ENCODE data around the gene FZD4. TPM values are rescaled to one million over a fixed set of nuclear protein-coding genes. Genes with fewer than 3 reads are reported as not detected.
A peak's percentile ranks its signal among the peaks of the same experiment; 100 is the strongest.

The FZD4 gene
- total RNA-seq, 1 experiment from 2014 or later, result 4.5 TPM

GRCh38 chr11:86957976-86958646 lies 2.9 kb upstream of the FZD4 start:
- H3K4me1 ChIP-seq (ENCODE audit: insufficient read depth, low read length), result peaks cover 2% of the 10 kb centered on the region; the same call in 1 of the 2 replicates
- no peak overlapping the region for H2BK20ac ChIP-seq (ENCODE audit: low read depth, low read length, poor library complexity, severe bottlenecking)
- TF ChIP-seq CTCF (conservative IDR thresholded peaks at IDR 0.05), result no peak
- no peak overlapping the region for H4K8ac ChIP-seq (replicated peaks; ENCODE audit: insufficient read length, low read depth, low read length)
- H3K18ac ChIP-seq (ENCODE audit: insufficient read length, low read depth, low read length), result no peak overlapping the region
- no peak overlapping the region for H3K27ac ChIP-seq (ENCODE audit: insufficient read length, low read depth, low read length)
- H3K4me2 ChIP-seq (ENCODE audit: insufficient read depth, insufficient read length, low read length), result no peak overlapping the region
- WGBS (ENCODE audit: extremely low coverage, insufficient read length, low lambda C conversion rate), result no CpG with 5 or more reads among the region's 4 CpGs
- no peaks in the 10 kb centered on the region for H3K79me1 ChIP-seq (ENCODE audit: insufficient read depth, low read depth, low read length, poor library complexity, severe bottlenecking)
- H3T11ph ChIP-seq (ENCODE audit: low read length), result no peak overlapping the region
- H3K14ac ChIP-seq (ENCODE audit: insufficient read depth, low read length), result no peak overlapping the region
- no peaks in the 10 kb centered on the region for H4K20me1 ChIP-seq (ENCODE audit: control insufficient read depth, insufficient read depth, insufficient read length)
- no peak overlapping the region for H3K4ac ChIP-seq (ENCODE audit: low read depth, low read length)
- no peak overlapping the region for H2BK12ac ChIP-seq (ENCODE audit: insufficient read length, low read depth, low read length)
- Mint-ChIP-seq H3K27me3 (ENCODE audit: low read depth) (peaks cover 27% of the 10 kb centered on the region), H3K4me1 (peaks cover 17 to 20% of the 10 kb centered on the region in 2 experiments), H3K9me3 (no peaks in the 10 kb centered on the region; a peak in 1 of 5 replicates), H3K27ac (peak overlapping the region in 1 of 3 experiments; percentile 59; a peak in 1 of 7 replicates), H3K36me3 (ENCODE audit: insufficient read depth in 1 of 3, low read depth in 3 of 3) (peaks cover 0 to 4% (median 3%) of the 10 kb centered on the region in 3 experiments; a peak in 3 of 7 replicates), H3K4me3 (no peak overlapping the region)
- no peaks in the 10 kb centered on the region for H3K79me2 ChIP-seq (ENCODE audit: insufficient read depth, low read length)
- H4K5ac ChIP-seq (ENCODE audit: insufficient read length, low read depth, low read length), result no peak overlapping the region
- no peaks in the 10 kb centered on the region for H3K9me3 ChIP-seq (ENCODE audit: control insufficient read depth, low read depth, low read length)
- peaks cover 14% of the 10 kb centered on the region for H3K23me2 ChIP-seq (ENCODE audit: insufficient read length, low read depth, low read length, poor library complexity, severe bottlenecking)
- H2BK5ac ChIP-seq (ENCODE audit: insufficient read length, low read length), result no peak overlapping the region
- H2AFZ ChIP-seq (ENCODE audit: low read length), result no peak overlapping the region
- H3K9ac ChIP-seq (ENCODE audit: extremely low read depth, insufficient read length, low read length), result no peak overlapping the region
- H2AK5ac ChIP-seq (ENCODE audit: insufficient read length, low read length), result no peak overlapping the region
- DNase-seq, result no peak
- H2BK15ac ChIP-seq (ENCODE audit: low read depth, low read length), result no peak overlapping the region
- no peak overlapping the region for H3K23ac ChIP-seq (ENCODE audit: insufficient read length, low read depth, low read length)
- no peak overlapping the region for H3K56ac ChIP-seq (ENCODE audit: insufficient read length, low read depth, low read length)
- no peak overlapping the region for H4K91ac ChIP-seq (ENCODE audit: insufficient read length, low read depth, low read length)
- peaks cover 7% of the 10 kb centered on the region; the same call in 1 of the 2 replicates for H3K27me3 ChIP-seq (ENCODE audit: insufficient read depth, low read length)
- H2BK120ac ChIP-seq (ENCODE audit: low read depth, low read length, poor library complexity, severe bottlenecking), result no peak overlapping the region
